ENCODE data around the gene KIRREL1.

Gene KIRREL1

DNA sequence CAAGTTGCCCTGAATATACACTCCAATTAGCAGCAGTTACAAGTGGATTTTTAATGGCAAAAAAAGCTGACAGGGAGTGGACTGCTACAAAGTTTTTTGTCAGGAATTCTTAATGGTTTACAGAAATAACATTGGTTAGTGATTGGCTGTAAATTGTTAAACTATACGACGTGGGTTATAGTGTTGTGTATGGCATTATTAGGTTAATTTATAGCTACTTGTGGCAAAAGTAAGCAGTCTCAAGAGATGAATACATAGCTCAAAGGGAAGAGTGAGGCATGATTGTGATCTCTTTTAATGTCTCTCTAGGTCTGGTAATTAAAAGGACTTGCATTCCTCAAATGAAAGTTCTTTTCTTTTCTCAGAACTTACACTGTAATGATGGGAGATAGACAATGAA lies 111.4 kb downstream of the KIRREL1 start:
- Histone ChIP-seq H3K9me3 (ENCODE audit: control insufficient read depth in 2 of 2, low read length in 2 of 2) (no peaks in the 10 kb centered on the region), H3K4me1 (ENCODE audit: control insufficient read depth, insufficient read depth, low read length) (no peaks in the 10 kb centered on the region), H3K27ac (ENCODE audit: low read length) (no peak overlapping the region), H3K36me3 (ENCODE audit: control insufficient read depth in 2 of 2, insufficient read depth in 2 of 2, low read length in 2 of 2) (no peaks in the 10 kb centered on the region), H3K9ac (ENCODE audit: low read length in 2 of 2) (no peak overlapping the region), H3K4me3 (ENCODE audit: low read length in 2 of 2) (no peak overlapping the region), H3K27me3 (ENCODE audit: control insufficient read depth in 1 of 2, insufficient read depth in 2 of 2, low read length in 2 of 2) (peaks cover 8 to 13% of the 10 kb centered on the region in 2 donors)

DNA sequence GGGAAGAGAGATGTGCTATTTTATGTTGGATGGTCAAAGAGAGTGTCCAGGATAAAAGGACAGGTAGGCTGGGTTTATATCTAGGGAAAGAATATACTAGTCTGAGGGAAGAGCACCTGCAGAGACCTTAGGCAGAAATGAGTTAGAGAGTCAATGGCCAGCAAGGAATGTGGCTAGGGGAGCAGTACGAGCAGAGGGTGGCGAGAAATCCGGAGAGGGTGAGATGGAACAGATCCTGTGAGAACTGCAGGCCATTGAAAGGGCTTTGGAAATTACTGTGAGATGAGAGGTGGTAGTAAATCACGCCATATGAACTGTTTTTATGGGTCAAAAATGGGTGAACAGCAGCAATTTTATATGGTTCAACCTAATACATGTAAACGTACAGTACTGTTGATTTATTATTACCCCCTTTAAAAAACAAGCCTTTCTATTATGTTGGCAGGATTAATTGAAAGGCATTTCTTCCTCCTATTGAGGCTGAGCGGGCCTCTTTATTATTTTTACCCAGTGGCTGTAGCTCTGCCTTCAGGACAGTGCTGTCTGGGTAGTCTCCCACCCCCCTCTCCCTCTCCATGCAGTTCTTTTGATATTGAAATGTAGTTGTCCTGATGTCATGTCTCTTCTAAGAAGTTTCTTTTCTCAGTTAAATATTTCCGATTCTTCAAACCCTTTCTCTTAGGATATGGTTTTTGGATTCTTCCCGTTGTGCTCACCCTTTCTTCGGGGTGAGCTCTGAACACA lies 112.1 kb downstream of the KIRREL1 start:
- Histone ChIP-seq H3K27ac (ENCODE audit: low read length) (no peak overlapping the region), H3K9ac (ENCODE audit: low read length in 2 of 2) (no peak overlapping the region), H3K36me3 (ENCODE audit: control insufficient read depth in 2 of 2, insufficient read depth in 2 of 2, low read length in 2 of 2) (no peaks in the 10 kb centered on the region), H3K9me3 (ENCODE audit: control insufficient read depth in 2 of 2, low read length in 2 of 2) (no peaks in the 10 kb centered on the region), H3K4me3 (ENCODE audit: low read length in 2 of 2) (no peak overlapping the region), H3K27me3 (ENCODE audit: control insufficient read depth in 1 of 2, insufficient read depth in 2 of 2, low read length in 2 of 2) (peaks cover 8 to 13% of the 10 kb centered on the region in 2 donors), H3K4me1 (ENCODE audit: control insufficient read depth, insufficient read depth, low read length) (no peaks in the 10 kb centered on the region)

DNA sequence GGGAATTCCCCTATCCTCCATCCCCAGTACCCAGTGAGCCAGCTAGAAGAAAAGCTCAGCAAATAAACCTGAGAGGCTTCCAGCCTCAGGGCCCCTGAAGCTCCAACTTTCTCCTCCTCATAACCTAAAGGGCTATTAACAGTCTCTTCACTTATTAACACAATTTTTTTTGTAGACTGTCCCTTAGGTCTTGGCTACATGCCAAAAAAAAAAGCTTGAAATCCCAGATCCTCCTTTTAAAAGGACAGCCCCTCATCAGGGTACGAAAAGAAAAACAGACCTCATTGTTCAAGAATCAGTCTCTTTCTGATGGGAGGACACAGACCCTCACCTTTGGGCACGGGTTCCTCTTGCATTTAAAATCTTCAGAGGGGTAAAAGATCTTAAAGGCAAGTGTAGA lies 114.5 kb downstream of the KIRREL1 start:
- no peak overlapping the region for H3K27ac ChIP-seq (ENCODE audit: low read length)
- no peaks in the 10 kb centered on the region for H3K9me3 ChIP-seq (ENCODE audit: control insufficient read depth in 2 of 2, low read length in 2 of 2)
- peaks cover under 1% of the 10 kb centered on the region for H3K4me1 ChIP-seq (ENCODE audit: control insufficient read depth, insufficient read depth, low read length)
- H3K9ac ChIP-seq (ENCODE audit: low read length in 2 of 2) = no peak overlapping the region
- H3K4me3 ChIP-seq (ENCODE audit: low read length in 2 of 2) = no peak overlapping the region
- no peaks in the 10 kb centered on the region for H3K36me3 ChIP-seq (ENCODE audit: control insufficient read depth in 2 of 2, insufficient read depth in 2 of 2, low read length in 2 of 2)
- H3K27me3 ChIP-seq (ENCODE audit: control insufficient read depth in 1 of 2, insufficient read depth in 2 of 2, low read length in 2 of 2) = peaks cover 8 to 24% of the 10 kb centered on the region in 2 donors

DNA sequence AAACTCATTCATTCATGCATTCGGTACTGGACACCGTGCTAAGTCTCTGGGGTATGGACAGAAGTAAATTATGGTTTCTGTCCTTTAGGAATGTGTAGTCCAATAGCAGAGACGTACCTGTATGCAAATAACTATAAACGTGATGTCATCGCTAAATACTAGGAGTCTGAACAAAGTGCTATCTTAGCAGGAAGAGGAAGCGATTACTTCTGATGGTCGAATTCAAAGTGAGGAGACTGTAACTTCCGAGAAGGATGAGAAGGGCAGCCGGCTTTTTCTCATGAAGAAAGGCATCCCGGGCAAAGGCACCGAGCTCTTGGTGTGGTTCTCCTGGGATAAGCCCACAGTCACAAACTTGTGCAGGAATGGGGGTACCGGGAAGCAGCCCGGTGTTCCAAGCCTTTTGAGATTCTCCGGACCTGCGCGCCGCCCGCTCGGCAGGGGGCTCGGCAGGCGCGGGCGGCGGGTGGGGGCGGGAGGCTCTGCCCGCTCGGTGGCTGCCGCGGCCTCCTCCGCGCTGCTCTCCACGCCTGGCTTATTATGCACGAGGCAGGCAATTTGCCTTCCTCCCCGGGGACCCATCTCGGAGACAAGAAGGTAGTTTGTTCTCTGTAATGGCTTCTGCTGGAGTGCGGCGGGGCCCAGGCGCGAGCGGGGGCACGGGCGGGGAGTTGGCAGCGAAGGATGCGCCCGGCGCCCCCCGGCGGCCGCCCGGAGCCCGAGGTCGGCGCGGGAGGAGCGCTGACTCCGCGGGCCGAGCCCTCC lies 119.7 kb downstream of the KIRREL1 start:
- Histone ChIP-seq H3K4me3 (ENCODE audit: low read length in 2 of 2) (peak overlapping the region; percentile 45 to 70), H3K27me3 (ENCODE audit: control insufficient read depth in 1 of 2, insufficient read depth in 2 of 2, low read length in 2 of 2) (peaks cover 5 to 22% of the 10 kb centered on the region in 2 donors), H3K27ac (ENCODE audit: low read length) (no peak overlapping the region), H3K36me3 (ENCODE audit: control insufficient read depth in 2 of 2, insufficient read depth in 2 of 2, low read length in 2 of 2) (no peaks in the 10 kb centered on the region), H3K4me1 (ENCODE audit: control insufficient read depth, insufficient read depth, low read length) (peaks cover 16% of the 10 kb centered on the region), H3K9ac (ENCODE audit: low read length in 2 of 2) (peak overlapping the region in 1 of 2 donors; percentile 22), H3K9me3 (ENCODE audit: control insufficient read depth in 2 of 2, low read length in 2 of 2) (no peaks in the 10 kb centered on the region)

DNA sequence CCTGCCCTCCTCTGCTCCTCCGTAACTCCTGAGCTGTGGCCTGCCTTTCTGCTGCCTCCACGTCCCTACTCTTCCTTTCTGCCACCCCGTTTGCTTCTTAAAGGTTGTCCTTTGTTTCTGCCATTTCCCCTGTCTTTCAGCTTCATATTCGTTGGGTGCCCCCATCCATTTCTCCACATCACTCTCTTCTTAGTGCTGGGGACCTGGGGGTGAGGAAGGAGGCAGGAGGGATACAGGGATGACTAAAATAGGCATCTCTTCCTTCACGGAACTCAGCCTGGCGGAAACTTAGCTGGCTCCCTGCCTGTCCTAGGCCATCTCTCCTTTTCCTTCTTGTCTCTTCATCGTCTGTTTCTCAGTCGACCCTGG lies 120.3 kb downstream of the KIRREL1 start:
- H3K27ac ChIP-seq (ENCODE audit: low read length) = no peak overlapping the region
- H3K9me3 ChIP-seq (ENCODE audit: control insufficient read depth in 2 of 2, low read length in 2 of 2) = no peaks in the 10 kb centered on the region
- H3K4me3 ChIP-seq (ENCODE audit: low read length in 2 of 2) = peak overlapping the region; percentile 45 to 70
- no peaks in the 10 kb centered on the region for H3K36me3 ChIP-seq (ENCODE audit: control insufficient read depth in 2 of 2, insufficient read depth in 2 of 2, low read length in 2 of 2)
- H3K9ac ChIP-seq (ENCODE audit: low read length in 2 of 2) = peak overlapping the region in 1 of 2 donors; percentile 21
- H3K27me3 ChIP-seq (ENCODE audit: control insufficient read depth in 1 of 2, insufficient read depth in 2 of 2, low read length in 2 of 2) = peaks cover 5 to 22% of the 10 kb centered on the region in 2 donors
- peaks cover 20% of the 10 kb centered on the region for H3K4me1 ChIP-seq (ENCODE audit: control insufficient read depth, insufficient read depth, low read length)

DNA sequence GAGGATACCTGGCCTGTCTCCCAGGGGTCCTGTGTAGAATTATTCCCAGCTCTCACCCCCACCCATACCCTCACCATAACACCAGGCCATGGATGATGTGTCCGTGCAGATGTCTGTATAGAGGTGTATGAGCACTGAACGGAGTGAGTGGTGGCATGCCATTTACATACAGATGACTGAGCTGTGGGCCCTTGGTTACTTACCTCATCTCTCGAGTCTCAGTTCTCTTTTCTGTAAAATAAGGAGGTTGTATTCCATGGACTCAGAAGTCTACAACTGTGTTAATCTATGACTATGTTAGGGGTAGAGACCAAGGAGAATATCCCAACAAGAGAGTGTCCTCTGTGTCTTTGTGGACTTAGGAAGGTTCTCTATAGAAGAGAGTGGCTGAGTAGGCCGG lies 121.7 kb downstream of the KIRREL1 start:
- Histone ChIP-seq H3K4me3 (ENCODE audit: low read length in 2 of 2) (no peak overlapping the region), H3K9ac (ENCODE audit: low read length in 2 of 2) (no peak overlapping the region), H3K27ac (ENCODE audit: low read length) (no peak overlapping the region), H3K27me3 (ENCODE audit: control insufficient read depth in 1 of 2, insufficient read depth in 2 of 2, low read length in 2 of 2) (peaks cover 5 to 18% of the 10 kb centered on the region in 2 donors), H3K36me3 (ENCODE audit: control insufficient read depth in 2 of 2, insufficient read depth in 2 of 2, low read length in 2 of 2) (no peaks in the 10 kb centered on the region), H3K9me3 (ENCODE audit: control insufficient read depth in 2 of 2, low read length in 2 of 2) (no peaks in the 10 kb centered on the region), H3K4me1 (ENCODE audit: control insufficient read depth, insufficient read depth, low read length) (peaks cover 20% of the 10 kb centered on the region)

DNA sequence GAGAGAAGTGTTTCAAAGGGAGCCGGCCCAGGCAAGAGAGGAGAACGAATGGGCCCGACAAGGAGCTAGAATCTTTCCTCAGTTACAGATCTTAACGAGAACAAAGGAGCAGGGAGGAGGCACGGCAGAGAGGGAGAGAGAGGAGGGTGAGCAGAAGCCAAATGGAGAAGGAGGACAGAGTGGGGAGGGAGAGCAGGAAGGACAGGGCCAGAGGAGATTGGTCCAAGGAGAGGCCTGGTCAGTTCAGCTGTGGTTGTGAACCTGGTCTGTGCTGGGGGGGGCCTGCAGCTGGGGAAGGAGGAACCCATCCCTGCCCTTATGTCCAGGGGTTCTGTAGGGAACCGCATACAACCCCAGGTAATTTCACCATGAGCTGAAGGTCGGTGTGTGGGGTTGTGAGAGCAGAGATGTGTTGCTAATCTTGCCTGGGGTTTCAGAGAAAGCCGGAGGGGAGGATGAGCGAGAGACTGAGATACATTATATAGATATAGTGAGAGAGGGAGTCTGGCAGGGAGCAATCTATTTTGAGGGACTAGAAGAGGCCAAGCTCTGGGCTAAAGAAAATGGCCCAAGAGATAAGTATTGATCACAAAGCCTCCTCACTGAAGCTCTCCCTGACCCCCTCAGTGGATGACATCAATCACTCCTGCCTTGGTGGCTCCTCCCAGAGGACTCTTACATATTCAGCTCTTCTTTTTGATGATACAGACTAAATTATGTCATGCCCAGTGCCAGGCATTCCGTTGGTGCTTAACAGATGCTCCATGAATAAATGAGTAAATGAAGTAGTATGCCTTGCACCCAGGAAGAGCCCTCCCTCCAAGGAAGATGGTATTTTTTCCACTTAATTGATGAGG lies 123.1 kb downstream of the KIRREL1 start:
- Histone ChIP-seq H3K9ac (ENCODE audit: low read length in 2 of 2) (no peak overlapping the region), H3K36me3 (ENCODE audit: control insufficient read depth in 2 of 2, insufficient read depth in 2 of 2, low read length in 2 of 2) (no peaks in the 10 kb centered on the region), H3K4me1 (ENCODE audit: control insufficient read depth, insufficient read depth, low read length) (peaks cover 20% of the 10 kb centered on the region), H3K27me3 (ENCODE audit: control insufficient read depth in 1 of 2, insufficient read depth in 2 of 2, low read length in 2 of 2) (peaks cover 5 to 18% of the 10 kb centered on the region in 2 donors), H3K4me3 (ENCODE audit: low read length in 2 of 2) (no peak overlapping the region), H3K27ac (ENCODE audit: low read length) (no peak overlapping the region), H3K9me3 (ENCODE audit: control insufficient read depth in 2 of 2, low read length in 2 of 2) (no peaks in the 10 kb centered on the region)

DNA sequence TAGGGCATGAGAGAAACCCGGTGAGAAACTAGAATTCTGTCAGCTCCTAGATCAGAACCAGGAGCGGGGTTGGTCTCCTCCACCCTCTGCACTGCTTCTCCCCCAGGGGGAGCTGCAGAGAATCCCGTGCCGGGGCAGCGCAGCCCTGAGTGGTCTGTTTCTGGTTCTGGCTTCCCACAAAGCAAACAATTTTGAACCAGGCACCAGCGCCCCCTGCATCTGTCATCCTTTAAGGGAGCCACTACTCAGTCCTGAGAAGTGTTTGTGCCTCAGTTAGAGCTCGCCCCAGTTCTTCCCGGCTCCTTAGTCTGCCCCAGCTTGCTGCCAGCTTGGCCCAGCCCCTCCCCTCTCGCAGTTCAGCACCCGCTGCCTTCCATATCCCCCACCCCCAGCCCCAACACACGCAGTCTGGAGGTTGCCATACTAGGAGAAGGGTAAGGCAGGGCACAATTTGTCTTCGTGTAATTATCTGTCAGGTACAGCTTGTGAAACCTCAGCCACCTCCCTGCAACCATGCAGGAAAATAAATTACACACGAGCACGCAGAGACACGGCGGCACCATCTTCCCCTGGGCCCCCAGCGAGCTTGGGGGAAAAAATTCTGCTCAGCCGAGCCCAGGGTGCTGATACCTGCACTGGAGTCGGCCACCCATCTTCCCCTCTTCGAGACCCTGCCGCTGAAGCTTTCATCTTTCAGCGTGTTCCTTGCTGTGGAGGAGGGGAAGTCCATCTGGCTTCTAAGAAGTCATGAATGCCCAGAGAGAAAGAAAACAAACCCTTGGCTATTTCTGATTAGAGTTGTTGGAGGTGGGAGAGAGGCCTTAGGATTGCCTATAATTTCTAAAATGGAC lies 124.6 kb downstream of the KIRREL1 start:
- Histone ChIP-seq H3K27ac (ENCODE audit: low read length) (no peak overlapping the region), H3K27me3 (ENCODE audit: control insufficient read depth in 1 of 2, insufficient read depth in 2 of 2, low read length in 2 of 2) (peaks cover 5 to 8% of the 10 kb centered on the region in 2 donors), H3K4me1 (ENCODE audit: control insufficient read depth, insufficient read depth, low read length) (peaks cover 18% of the 10 kb centered on the region), H3K9me3 (ENCODE audit: control insufficient read depth in 2 of 2, low read length in 2 of 2) (no peaks in the 10 kb centered on the region), H3K4me3 (ENCODE audit: low read length in 2 of 2) (peak overlapping the region; percentile 15 to 67), H3K9ac (ENCODE audit: low read length in 2 of 2) (no peak overlapping the region), H3K36me3 (ENCODE audit: control insufficient read depth in 2 of 2, insufficient read depth in 2 of 2, low read length in 2 of 2) (no peaks in the 10 kb centered on the region)

DNA sequence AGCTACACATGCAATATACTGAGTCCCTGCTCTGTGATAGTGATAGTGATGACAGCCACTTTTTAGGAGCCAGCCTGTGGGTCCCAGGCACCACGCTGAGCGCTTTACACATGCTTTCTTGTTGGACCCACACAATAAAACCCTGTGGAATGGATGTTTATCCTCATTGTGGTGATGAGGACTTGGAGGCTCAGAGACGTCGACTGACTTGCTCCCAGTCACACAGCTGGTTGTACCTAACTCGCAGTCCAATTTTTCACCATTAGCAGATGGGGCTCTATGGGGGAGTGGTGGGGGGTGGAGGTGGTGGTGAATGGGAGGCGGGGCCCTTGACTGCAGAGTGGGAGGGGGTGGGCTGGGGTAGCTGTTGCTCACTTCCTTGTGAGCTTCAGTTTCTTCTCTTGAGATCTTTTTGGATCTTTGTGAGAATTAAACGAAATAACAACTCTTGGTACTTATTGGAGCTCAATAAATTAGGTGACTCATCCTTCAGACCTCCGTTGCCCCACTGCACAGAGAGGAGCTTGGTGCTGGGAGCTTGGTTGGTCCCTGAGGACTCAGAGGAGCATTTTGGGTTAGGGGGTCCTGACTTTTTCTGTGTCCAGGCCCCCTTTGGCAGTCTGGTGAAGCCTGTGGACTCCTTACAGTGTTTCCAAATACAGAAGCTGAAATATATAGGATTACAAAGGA lies 125.4 kb downstream of the KIRREL1 start:
- H3K4me3 ChIP-seq (ENCODE audit: low read length in 2 of 2) = peak overlapping the region in 1 of 2 donors; percentile 67
- H3K27me3 ChIP-seq (ENCODE audit: control insufficient read depth in 1 of 2, insufficient read depth in 2 of 2, low read length in 2 of 2) = peaks cover 5 to 6% of the 10 kb centered on the region in 2 donors
- H3K9ac ChIP-seq (ENCODE audit: low read length in 2 of 2) = no peak overlapping the region
- H3K9me3 ChIP-seq (ENCODE audit: control insufficient read depth in 2 of 2, low read length in 2 of 2) = no peaks in the 10 kb centered on the region
- H3K36me3 ChIP-seq (ENCODE audit: control insufficient read depth in 2 of 2, insufficient read depth in 2 of 2, low read length in 2 of 2) = no peaks in the 10 kb centered on the region
- H3K4me1 ChIP-seq (ENCODE audit: control insufficient read depth, insufficient read depth, low read length) = peaks cover 12% of the 10 kb centered on the region
- no peak overlapping the region for H3K27ac ChIP-seq (ENCODE audit: low read length)
